ENCODE results near the gene HYI. TPM values are rescaled to one million over a fixed set of nuclear protein-coding genes. Genes with fewer than 3 reads are reported as not detected.
A peak's percentile ranks its signal among the peaks of the same experiment; 100 is the strongest.

The HYI gene
- total and polyA plus RNA-seq, 2 of the 8 experiments (the other 6 are each of a cell fraction or from before 2014, with no cell fraction given): 14.4 to 17.7 TPM

- TF ChIP-seq CHD7 (IDR thresholded peaks at IDR 0.05; ENCODE audit: insufficient replicate concordance, low read length): no peak
- TF ChIP-seq NANOG (IDR thresholded peaks at IDR 0.05; ENCODE audit: insufficient read depth, low read depth, low read length, poor library complexity, severe bottlenecking): peak; percentile 37
- no peak for TF ChIP-seq KDM5A (IDR thresholded peaks at IDR 0.05; ENCODE audit: low read length)
- no peak for TF ChIP-seq GTF2F1 (IDR thresholded peaks at IDR 0.05; ENCODE audit: borderline replicate concordance, low read depth, low read length)
- TF ChIP-seq SIRT6 (IDR thresholded peaks at IDR 0.05; ENCODE audit: low read length): no peak
- no peak for TF ChIP-seq CBX8 (IDR thresholded peaks at IDR 0.05; ENCODE audit: borderline replicate concordance, low read depth, low read length)
- TF ChIP-seq HDAC2 (IDR thresholded peaks at IDR 0.05; ENCODE audit: borderline replicate concordance in 1 of 2, low read depth in 2 of 2, low read length in 2 of 2): 0 out of 4 replicates have a peak, but pooled peaks of 1 of the 2 experiments have one; percentile 61
- TF ChIP-seq TBP (IDR thresholded peaks at IDR 0.05; ENCODE audit: low read depth, low read length): 0 out of 2 replicates have a peak, but pooled peaks have one; percentile 35
- peak; percentile 45 for TF ChIP-seq TAF1 (IDR thresholded peaks at IDR 0.05; ENCODE audit: low read depth, low read length)
- TF ChIP-seq YY1 (IDR thresholded peaks at IDR 0.05; ENCODE audit: low read depth, low read length): 0 out of 2 replicates have a peak, but pooled peaks have one; percentile 33
These were observed 40.1 kb upstream of the HYI start (continued) for GRCh38 chr1:43493661-43494450.
